Nephron progenitor cell (in vitro differentiated cells): ENCODE measurements around the gene IMPA2.

Experiments used
- DNase-seq: peaks from one replicate; pipeline ENCODE4 v3.0.0; 2021
- H3K27ac Mint-ChIP-seq: 2 replicates; pipeline ENCODE4 v1.8.0; 2021; ENCODE audit warnings: mild to moderate bottlenecking, moderate library complexity, mixed read lengths
- H3K27me3 Mint-ChIP-seq: 2 replicates; pipeline ENCODE4 v1.8.0; 2021; ENCODE audit warnings: mild to moderate bottlenecking, low read depth, mixed read lengths; ENCODE audit not compliant: poor library complexity
- H3K36me3 Mint-ChIP-seq: 2 replicates; pipeline ENCODE4 v1.8.0; 2021; ENCODE audit warnings: low read depth, mixed read lengths
- H3K4me1 Mint-ChIP-seq: 2 replicates; pipeline ENCODE4 v1.8.0; 2021; ENCODE audit warnings: mixed read lengths
- H3K4me3 Mint-ChIP-seq: 2 replicates; pipeline ENCODE4 v1.8.0; 2021; ENCODE audit warnings: mild to moderate bottlenecking, moderate library complexity, mixed read lengths
- H3K9me3 Mint-ChIP-seq: 2 replicates; pipeline ENCODE4 v1.8.0; 2021; ENCODE audit warnings: mild to moderate bottlenecking, moderate library complexity, mixed read lengths
- TF ChIP-seq, protein P1 (sequence below): fragments of 200-600 bp; sonication (generic); IDR thresholded peaks from 2 replicates; pipeline ENCODE4 v1.5.0; 2021; ENCODE audit warnings: antibody characterized with exemption

The IMPA2 gene

DNA sequence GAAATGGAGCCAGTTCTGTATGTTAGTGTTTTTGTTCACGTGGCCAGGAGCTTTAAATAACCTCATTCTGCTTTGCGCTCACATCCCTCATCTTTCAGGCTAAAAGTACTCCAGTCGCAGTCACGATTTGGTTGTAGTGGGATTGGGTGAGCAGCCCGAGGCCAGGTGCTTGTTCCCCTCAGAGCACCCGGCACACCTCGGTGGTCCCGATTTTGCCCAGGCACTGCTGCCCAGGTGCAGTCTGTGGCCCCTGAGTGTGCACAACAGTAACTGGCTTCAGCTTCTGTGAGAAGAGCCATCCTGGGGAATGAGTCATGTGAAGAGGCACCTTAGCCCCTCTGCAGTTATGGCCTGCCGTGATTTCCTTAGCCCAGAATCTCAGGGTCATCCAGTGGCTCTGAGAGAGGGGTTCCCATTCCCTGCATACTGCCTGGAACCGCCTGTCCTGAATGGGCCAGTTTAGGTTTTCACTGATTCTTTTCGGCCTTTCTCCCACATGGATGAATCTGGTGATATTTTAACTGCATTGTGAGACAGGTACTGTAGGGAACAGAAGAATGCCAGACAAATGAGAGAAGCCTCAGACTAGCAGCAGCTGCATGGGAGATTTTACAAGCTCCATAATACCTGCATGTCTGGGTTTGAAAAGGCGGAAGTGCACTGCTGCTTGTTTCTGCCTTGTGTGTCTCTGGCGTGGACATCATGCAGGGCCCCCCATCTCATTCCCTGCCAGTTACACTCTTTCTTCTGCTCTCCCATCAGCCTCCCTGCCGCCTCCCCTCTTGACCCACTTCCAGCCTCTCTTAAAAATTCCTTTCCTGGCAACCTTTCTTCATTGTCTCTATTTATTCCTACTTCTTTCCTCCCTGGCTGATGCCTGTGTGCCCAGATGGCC, 33.5 kb downstream of the IMPA2 start:
- TF ChIP-seq, protein P1, sequence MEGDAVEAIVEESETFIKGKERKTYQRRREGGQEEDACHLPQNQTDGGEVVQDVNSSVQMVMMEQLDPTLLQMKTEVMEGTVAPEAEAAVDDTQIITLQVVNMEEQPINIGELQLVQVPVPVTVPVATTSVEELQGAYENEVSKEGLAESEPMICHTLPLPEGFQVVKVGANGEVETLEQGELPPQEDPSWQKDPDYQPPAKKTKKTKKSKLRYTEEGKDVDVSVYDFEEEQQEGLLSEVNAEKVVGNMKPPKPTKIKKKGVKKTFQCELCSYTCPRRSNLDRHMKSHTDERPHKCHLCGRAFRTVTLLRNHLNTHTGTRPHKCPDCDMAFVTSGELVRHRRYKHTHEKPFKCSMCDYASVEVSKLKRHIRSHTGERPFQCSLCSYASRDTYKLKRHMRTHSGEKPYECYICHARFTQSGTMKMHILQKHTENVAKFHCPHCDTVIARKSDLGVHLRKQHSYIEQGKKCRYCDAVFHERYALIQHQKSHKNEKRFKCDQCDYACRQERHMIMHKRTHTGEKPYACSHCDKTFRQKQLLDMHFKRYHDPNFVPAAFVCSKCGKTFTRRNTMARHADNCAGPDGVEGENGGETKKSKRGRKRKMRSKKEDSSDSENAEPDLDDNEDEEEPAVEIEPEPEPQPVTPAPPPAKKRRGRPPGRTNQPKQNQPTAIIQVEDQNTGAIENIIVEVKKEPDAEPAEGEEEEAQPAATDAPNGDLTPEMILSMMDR = no peak
- Mint-ChIP-seq H3K27me3 (no peaks in the 10 kb centered on the region), H3K4me3 (peak overlapping the region; percentile 64), H3K27ac (peak overlapping the region; percentile 95), H3K36me3 (peaks cover 42% of the 10 kb centered on the region), H3K9me3 (peaks cover 4% of the 10 kb centered on the region), H3K4me1 (peaks cover 63% of the 10 kb centered on the region)
- DNase-seq = no peak

DNA sequence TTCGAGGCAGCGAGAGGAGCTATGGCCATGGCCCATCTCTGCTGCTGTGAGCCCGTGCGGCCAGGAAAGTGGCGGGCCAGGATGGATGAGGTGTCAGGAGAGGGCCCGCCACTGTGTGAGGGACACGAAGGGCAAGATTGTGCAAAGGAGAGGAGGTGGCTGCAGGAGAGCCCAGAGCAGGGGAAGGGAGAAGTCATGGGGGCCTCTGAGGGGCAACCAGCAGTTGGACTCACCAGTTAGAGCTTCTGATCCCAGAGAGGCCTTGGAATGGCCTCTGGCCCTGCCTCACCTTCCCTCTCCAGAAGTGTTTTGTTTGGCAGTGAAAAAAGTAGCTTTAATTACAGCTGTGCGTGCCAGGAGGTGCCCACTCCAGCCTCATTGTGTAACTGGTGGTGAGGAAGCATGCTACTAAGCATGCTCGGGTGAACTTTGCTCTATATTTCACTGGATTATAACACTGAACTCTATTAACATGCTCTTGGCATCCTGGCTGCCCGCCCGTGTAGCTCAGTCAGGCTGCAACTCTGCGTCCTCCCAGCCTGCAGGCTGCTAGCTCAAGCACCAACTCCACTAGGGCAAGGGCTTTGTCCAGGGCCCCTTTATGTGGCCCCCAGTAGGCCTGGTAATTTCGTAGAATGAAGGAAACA, 34.2 kb downstream of the IMPA2 start:
- Mint-ChIP-seq H3K36me3 (peaks cover 43% of the 10 kb centered on the region), H3K27ac (peak overlapping the region; percentile 4), H3K4me1 (peaks cover 63% of the 10 kb centered on the region), H3K4me3 (peak overlapping the region; percentile 37), H3K27me3 (no peaks in the 10 kb centered on the region), H3K9me3 (peaks cover 4% of the 10 kb centered on the region)
- TF ChIP-seq, protein P1 = no peak
- DNase-seq = no peak

DNA sequence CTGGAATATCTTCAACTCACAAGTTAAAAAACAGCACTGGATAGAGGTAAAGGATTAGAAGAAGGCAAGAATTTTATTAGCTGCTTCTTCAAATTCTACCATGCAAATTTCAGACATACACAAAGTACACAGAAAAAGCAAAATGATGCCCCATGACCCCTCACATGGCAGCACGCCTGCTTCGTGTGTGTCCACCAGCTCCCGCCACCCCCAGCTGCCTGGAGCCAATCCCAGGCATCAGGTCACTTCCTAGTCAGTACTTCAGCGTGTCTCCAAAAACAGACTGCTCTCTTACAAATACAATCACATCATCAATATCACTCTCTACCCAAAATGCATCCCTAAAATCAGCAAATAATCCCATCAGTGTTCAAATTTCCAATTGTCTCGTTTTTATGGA, 35.8 kb downstream of the IMPA2 start:
- peaks cover 4% of the 10 kb centered on the region for H3K9me3 Mint-ChIP-seq
- H3K27ac Mint-ChIP-seq = no peak overlapping the region
- peaks cover 49% of the 10 kb centered on the region for H3K4me1 Mint-ChIP-seq
- TF ChIP-seq, protein P1 = no peak
- no peak for DNase-seq
- no peak overlapping the region for H3K4me3 Mint-ChIP-seq
- peaks cover 44% of the 10 kb centered on the region for H3K36me3 Mint-ChIP-seq
- no peaks in the 10 kb centered on the region for H3K27me3 Mint-ChIP-seq

DNA sequence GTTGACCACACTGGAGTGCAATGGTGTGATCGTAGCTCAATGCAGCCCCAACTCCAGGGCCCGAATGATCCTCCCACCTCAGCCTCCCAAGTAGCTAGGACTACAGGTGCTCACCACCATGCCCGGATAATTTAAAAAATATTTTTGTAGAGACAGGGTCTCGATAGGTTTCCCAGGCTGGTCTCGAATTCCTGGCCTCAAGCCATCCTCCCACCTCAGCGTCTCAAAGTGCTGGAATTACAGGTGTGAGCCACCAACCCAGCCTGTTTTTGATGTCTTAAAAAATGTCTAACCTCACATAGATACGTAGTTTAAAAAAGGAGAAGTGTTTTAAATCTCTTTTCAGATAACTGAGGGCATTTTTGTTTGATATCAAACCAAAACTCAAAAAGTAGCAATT, 37.6 kb downstream of the IMPA2 start:
- Mint-ChIP-seq H3K27me3 (no peaks in the 10 kb centered on the region), H3K9me3 (peaks cover 4% of the 10 kb centered on the region), H3K36me3 (peaks cover 49% of the 10 kb centered on the region), H3K27ac (no peak overlapping the region), H3K4me1 (peaks cover 31% of the 10 kb centered on the region), H3K4me3 (no peak overlapping the region)
- TF ChIP-seq, protein P1 = no peak
- DNase-seq = no peak

DNA sequence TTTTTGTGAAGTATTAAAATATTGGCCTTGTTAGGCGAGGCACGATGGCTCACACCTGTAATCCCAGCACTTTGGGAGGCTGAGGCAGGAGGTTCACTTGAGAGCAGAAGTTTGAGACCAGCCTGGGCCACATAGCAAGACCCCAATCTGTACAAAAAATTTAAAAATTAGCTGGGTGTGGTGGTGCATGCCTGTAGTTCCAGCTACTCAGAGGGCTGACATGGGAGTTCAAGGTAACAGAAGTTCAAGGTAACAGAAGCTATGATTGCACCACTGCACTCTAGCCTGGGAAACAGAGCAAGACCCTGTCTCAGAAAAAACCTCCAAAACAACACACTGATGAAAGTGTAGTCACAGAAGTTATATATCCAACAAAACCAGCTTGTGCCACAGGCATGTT, 39.8 kb downstream of the IMPA2 start:
- Mint-ChIP-seq H3K4me1 (peaks cover 9% of the 10 kb centered on the region), H3K27me3 (no peaks in the 10 kb centered on the region), H3K27ac (no peak overlapping the region), H3K4me3 (no peak overlapping the region), H3K9me3 (peaks cover 4% of the 10 kb centered on the region), H3K36me3 (peaks cover 59% of the 10 kb centered on the region)
- TF ChIP-seq, protein P1 = no peak
- DNase-seq = no peak
